Left renal pelvis (tissue), 4 donors: ENCODE results near the gene LSM2. TPM values are rescaled to one million over a fixed set of nuclear protein-coding genes. Genes with fewer than 3 reads are reported as not detected.
"Not testable (repeated sequence)": the region's sequence is repeated elsewhere in the genome, so short reads cannot be mapped to it uniquely, and the experiment has no call there.

Experiments
- DNase-seq, 4 donors: peaks; one replicate each; pipeline ENCODE4 v3.0.0-alpha.2; 2013; ENCODE audit warnings: low read depth in 4 of 4, low spot score in 3 of 4
- polyA plus RNA-seq, 4 donors: library from polyadenylated mRNA; unstranded; fragments of 120-200 nt; gene quantifications; one replicate each; pipeline ENCODE4 v1.2.1, GENCODE V29; 2013; ENCODE audit not compliant: insufficient read length in 4 of 4

Gene LSM2
- 10 to 100 TPM; 71.4 to 84.9 (median 84.3) TPM for polyA plus RNA-seq

DNA sequence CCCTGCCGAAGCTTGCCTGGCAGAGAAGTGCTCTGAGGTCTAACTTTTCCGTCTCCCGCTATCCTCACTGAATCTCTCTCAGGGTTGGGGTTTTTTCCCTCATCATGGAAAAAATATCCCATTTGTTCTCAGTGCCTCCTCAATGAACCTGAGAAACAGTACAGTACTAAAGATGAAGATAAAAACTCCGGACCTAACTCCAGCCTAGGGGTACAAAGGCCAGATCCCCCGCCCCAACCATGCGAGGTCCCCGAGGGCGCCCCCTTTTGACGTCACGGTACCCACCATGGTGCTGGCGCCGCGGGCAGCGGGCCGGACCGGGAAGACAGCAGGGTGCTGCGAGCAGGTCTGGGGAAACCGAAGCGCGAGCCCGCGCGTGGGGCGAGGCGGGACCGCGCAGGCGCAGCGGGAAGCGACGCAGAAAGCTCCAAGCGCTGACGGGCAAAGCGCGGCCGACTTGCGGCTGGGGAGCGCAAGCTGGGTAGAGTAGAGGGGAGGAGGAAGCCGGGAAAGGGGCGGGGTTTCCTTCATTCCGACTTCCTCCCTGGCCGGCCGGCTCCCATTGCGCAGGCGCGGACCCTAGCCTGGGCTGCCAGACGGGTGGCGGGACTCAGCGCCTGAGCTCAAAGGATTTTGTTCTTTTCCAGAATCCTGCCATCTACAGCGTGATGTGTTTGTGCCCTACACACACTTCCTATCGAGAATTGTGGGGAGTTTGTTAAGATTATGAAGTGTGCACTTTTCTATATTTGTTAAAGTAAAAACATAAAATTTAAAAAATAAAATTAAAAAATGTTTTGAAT lies at the start of gene LSM2:
TSS of gene LSM2 (minus strand) at position 497 of the 803 bp plus-strand sequence. CDS start at position 288, 209 bp downstream.
- DNase-seq: peak; percentile 90 to 92 (median 91)

DNA sequence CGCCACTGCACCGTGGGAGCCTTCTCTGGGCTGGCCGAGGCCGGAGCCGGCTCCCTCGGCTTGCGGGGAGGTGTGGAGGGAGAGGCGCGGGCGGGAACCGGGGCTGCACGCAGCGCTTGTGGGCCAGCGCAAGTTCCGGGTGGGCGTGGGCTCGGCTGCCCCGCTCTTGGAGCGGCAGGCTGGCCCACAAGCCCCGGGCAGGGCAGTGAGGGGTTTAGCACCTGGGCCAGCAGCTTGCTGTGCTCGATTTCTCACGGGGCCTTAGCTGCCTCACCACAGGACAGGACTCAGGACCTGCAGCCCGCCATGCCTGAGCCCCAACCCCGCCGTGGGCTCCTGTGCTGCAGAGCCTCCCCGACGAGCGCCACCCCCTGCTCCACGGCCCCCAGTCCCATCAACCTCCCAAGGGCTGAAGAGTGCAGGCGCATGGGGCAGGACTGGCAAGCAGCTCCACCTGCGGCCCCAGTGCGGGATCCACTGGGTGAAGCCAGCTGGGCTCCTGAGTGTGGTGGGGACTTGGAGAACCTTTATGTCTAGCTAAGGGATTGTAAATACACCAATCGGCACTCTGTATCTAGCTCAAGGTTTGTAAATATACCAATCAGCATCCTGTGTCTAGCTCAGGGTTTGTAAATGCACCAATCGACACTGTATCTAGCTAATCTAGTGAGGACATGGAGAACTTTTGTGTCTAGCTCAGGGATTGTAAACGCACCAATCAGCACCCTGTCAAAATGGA lies 45.4 kb upstream of the LSM2 start:
- not testable (repeated sequence) for DNase-seq

DNA sequence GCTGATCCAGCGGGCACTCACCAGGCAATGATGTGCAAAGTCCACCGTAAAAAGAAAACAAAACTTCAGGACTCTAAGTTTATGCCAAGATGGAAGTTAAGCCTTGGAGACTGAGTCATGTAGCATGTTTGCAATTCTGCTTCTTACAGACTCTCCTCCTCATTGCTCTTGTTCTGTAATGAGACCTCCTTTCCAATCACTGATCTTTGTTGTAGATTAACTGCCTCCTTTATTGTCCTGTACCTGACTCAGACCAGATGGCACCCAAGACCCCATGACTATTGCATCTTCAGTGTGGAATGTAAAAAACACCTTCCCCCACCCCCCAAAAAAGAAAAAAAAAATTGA lies 44.7 kb upstream of the LSM2 start:
- no peak for DNase-seq

DNA sequence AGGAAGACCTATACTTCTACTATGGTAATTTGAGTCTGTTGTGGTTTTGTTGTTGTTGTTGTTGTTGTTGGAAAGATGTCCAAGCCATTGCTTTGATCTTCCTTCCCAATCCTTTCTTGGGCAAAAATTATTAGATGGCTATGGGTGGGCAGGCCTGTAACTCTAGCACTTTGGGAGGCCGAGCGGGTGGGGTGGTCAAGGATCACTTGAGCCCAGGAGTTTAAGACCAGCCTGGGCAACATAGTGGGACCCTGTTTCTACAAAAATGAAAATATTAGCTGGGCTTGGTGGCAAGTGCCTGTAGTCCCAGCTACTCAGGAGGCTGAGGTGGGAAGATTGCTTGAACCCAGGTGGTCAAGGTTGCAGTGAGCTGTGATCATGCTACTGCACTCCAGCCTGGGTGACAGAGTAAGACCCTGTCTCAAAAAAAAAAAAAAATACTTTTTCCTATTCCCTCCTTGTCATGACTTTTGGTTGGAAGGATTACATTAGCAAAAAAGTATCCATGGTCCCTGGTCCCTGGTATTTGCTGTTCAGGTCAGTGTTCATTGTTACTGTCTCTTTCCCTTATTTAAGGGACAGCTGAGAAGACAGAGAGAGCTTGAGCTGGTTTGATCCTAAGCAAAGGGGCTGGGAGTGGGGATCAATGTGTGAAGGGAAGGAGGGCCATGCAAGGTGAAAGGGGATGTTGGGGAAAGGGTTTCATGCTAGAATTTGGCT lies 44.2 kb upstream of the LSM2 start:
- DNase-seq: no peak

DNA sequence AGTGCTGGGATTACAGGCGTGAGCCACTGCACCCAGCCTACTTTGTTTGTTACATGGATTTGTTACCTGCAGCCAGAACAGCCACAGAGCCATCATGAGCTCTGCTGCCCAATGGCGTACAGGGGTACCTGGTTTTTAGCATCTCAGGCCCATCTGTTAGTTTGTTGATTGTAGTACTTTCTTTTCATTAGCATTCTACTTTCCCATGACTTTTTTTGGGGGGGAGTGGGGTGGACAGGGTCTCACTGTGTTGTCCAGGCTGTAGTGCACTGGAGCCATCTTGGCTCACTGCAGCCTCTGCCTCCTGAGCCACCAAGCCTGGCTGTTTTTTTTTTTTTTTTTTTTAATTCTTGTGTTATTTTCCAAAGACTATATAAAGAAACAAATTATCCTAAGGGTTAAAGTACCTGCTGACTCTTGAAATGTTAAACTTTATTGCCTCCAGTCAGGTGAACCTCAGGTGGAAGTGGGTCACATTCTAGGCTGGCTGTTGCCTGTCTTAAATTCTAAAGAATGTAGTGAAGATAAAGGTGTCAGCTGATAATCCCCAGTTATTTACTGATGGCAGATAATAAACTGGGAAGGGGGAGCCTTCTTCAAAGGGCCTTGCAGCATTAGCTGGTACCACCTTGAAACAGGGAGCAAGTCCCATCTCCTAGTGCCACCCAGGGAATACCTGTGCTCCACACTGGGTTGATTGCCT lies 40.7 kb upstream of the LSM2 start:
- DNase-seq: no peak

DNA sequence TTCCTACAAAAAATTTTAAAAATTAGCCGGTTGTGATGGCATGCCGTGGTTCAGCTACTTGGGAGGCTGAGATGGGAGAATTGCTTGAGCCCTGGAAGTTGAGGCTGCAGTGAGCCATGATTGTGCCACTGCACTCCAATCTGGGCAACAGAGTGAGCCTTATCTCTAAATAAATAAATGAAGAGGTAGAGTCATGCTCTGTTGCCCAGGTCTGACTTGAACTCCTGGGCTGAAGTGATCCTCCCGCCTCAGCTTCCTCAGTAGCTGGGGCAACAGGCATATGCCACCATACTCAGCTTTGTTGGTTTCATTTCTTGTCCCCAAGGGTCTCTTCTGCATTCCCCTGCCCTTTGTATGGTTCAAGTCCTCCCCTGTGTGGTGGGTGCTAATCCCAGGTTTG lies 37.7 kb upstream of the LSM2 start:
- no peak for DNase-seq

DNA sequence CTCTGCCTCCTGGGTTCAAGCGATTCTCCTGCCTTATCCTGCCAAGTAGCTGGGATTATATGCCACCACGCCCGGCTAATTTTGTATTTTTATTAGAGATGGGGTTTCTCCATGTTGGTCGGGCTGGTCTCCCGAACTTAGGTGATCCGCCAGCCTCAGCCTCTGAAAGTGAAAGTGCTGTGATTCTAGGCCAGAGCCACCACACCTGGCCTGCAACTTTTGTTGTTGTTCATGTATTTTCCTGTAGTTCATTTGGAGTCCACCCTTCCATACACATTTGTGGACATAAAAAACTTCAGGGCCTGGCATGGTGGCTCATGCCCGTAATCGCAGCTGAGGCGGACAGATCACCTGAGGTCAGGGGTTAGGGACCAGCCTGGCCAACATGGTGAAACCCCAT lies 35.3 kb upstream of the LSM2 start:
- no peak for DNase-seq

DNA sequence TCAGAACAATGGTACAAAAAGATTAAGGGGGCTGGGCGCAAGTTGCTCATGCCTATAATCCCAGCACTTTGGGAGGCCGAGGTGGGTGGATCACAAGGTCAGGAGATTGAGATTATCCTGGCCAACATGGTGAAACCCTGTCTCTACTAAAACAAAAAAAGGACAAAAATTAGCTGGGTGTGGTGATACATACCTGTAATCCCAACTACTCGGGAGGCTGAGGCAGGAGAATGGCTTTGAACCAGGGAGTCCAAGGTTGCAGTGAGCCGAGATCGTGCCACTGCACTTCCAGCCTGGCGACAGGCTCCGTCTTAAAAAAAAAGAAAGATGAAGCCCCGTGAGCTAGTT lies 33.0 kb upstream of the LSM2 start:
- DNase-seq: not testable (repeated sequence)

DNA sequence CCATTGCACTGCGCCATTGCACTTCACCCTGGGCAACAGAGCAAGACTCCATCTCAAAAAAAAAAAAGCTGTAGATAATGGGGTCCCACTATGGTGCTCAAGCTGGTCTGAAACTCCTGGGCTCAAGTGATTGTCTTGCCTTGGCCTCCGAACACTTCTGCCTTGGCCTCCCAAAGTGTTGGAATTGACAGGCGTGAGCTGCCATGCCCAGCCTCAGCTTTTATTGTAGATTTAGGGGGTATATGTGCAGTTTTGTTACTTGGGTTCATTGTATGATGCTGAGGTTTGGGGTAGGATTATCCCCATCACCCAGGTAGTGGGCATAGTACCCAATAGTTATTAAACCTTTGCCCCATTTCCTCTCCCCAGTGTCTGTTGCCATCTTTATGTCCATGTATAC lies 32.2 kb upstream of the LSM2 start:
- DNase-seq: no peak

DNA sequence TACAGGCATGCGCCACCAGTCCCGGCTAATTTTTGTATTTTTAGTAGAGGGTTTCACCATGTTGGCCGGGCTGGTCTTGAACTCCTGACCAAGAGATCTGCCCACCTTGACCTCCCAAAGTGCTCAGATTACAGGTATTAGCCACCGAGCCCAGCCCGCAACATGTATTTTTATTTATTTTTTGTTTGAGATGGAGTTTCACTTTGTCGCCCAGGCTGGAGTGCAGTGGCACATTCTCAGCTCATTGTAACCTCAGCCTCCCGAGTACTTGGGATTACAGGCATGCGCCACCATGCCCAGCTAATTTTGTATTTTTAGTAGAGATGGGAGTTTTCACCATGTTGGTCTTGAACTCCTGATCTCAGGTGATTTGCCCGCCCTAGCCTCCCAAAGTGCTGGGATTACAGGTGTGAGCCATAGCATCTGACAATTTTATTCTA lies 31.4 kb upstream of the LSM2 start:
- DNase-seq: not testable (repeated sequence)

DNA sequence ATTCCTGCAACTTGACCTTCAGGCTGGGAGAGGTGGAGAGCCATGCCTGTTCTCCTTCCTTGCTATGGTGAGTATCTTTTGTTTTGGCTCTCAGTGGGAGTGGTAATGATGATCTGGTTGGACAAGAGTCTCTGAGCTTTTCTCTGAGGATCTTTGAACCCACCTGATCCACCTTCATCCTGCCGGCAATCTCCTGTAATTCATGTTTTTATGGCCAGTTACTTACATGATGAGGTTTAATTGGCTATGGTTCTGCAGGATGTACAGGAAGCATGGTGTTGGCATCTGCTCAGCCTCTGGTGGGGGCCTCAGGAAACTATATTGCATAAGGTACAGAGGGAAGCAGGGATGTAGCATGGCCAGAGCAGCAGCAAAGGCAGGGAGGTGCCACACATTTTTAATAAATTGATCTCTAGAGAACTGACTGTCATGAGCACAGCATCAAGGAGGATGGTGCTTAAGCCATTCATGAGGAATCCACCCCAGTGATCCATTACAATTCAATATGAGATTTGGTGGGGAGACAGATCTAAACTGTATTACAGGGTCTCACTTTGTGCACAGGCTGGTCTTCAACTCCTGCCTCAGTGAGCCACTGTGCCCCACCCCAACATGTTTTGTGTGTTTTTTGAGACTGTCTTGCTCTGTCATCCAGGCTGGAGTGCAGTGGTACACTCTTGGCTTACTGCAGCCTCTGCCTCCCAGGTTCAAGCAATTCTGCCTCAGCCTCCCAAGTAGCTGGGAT lies 30.8 kb upstream of the LSM2 start:
- DNase-seq: no peak

DNA sequence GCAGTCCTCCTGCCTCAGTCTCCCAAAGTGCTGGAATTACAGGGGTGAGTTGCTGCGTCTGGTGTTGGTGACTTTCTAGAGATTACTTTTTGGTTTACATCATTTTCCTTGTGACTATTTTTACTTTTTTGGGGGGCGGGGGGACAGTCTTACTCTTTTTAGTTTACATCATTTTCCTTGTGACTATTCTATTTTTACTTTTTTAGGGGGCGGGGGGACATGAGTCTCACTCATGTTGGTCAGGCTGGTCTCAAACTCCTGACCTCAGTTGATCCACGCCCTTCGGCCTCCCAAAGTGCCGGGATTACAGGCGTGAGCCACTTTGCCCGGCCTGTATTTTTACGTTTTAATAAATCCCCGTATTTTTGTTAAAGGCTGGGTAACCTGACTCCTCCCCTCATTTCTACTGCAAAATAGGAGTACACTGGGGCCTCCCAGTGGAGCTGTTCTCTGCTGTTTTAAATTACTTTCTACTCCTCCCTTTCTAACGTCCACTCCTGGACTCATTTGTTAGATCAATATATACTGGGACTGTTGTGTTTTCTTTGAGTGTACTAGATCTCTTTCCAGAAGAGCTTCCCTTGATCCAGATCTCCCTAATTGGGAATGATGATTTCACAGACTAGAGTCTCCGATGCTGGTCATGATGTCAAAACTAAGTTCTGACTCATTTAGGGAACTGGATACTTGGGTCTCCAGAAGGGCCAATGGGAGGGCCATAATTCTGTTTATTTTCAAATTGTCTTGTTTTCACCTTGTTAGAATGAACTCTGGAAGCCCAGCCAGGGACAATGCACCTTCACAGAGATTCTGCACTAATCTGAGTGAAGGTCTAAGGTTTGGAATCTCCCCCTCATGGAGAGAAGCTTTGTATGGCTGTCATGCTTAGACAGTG lies 30.0 kb upstream of the LSM2 start:
- no peak for DNase-seq

DNA sequence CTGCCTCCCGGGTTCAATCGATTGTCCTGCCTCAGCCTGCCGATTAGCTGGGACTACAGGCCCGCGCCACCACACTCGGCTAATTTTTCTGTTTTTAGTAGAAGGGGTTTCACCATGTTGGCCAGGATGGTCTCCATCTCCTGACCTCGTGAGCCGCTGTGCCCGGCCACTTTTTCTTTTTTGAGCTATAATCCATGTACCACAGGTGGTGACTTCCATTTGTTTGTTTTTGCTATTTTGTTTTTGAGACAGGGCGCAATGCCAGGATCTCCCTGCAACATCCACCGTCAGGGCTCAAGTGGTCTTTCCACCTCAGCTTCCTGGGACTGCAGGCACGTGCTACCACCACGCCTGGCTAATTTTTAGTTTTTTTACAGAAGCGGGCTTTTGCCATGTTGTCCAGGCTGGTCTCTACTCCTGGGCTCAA lies 29.3 kb upstream of the LSM2 start:
- DNase-seq: no peak

DNA sequence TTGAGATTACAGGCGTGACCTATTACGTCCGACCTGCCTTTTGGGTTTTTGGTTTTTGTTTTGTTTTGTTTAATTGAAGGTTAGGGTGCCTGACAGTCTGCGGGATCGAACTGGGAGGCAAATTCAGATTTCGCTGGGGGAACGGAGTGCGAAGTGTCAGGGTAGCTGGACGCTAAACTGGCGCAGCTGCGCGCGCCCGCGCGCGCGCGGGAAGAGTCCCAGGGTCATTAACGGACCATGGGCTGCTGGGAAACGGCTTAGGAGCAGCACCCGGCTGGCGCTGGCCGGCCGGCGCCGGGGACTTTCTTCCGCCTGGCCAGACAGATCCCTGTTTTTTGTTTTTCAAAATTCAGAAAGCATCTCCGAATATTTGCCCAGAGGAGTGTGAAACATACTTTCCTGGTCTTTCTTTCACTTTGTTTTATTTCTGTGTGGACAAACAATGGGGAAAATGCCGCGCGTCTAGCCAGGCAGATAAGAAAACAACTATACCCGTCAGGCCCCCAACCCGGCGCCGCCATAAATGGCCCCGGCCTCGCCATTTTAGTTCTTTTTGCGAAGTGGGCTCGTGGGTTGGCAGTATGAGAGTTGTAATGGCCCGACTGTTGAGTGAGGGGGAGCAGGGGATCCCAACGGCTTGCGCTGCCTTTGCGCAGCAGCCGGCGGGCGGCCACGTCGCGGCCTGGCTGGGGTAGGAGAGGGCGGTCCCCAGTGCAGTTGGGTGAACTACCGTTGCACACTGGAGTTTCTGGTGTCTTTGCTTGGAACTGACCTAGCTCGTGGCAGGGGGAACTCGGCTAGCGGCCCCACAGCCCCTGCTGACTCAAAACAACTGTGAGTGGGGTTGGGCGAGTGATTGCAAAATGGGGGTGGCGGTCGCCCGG lies 27.8 kb upstream of the LSM2 start:
- DNase-seq: peak; percentile 82 to 86 (median 86)

DNA sequence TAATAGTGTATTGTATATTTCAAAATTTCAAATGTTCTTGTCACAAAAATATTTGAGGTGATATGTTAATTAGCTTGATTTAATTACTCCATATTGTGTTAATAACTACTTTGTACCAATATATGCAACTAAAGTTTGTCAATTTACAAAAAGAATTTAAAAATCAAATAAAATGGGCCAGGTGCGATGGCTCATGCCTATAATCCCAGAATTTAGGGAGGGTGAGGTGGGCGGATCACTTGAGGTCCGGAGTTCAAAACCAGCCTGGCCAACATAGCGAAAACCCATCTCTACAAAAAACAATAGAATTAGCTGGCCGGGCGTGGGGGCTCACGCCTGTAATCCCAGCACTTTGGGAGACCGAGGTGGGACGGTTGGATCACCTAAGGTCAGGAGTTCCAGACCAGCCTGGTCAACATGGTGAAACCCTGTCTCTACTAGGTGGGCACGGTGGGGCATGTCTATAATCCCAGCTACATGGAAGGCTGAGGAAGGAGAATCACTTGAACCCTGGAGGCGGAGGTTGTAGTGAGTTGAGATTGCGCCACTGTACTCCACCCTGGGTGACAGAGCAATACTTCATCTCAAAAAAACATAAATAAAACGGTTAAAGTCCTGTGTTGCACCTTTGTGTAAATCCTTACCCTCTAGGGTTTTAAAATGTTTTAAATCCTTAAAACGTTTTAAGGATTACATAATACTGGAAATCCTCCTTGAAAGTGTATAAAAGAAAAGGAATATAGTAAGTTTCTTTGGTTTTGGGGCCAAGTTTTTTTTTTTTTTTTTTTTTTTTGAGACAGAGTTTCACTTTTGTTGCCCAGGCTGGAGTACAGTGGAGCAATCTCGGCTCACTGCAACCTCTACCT lies 24.8 kb upstream of the LSM2 start:
- no peak for DNase-seq

DNA sequence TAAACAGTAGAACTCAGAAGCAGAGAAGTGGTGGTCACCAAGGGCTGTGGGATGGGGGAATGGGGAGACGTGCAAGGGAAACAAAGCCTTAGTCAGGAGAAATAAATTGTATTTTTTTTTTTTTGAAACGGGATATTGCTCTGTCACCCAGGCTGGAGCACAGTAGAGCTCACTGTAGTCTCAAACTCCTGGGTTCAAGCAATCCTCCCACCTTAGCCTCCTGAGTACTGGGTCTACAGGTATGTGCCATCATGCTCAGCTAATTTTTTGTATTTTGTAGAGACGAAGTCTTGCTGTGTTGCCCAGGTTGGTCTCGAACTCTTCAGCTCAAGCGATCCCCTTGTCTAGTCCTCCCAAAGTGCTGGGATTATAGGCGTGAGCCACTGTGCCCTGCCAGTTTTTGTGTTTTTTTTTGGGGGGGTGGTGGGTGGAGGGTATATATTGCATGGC lies 24.1 kb upstream of the LSM2 start:
- DNase-seq: no peak
